Ishikawa (cell line): ENCODE data around the gene SSTR5.

Experiments used
- CEBPB ChIP-seq: IDR thresholded peaks from 2 replicates; pipeline ENCODE4 v1.6.1; 2012
- CREB1 ChIP-seq: IDR thresholded peaks from 2 replicates; pipeline ENCODE4 v1.6.1; 2012; ENCODE audit warnings: low read depth
- EGR1 ChIP-seq: IDR thresholded peaks from 2 replicates; pipeline ENCODE4 v1.6.1; 2012
- EP300 ChIP-seq: IDR thresholded peaks from 2 replicates; pipeline ENCODE4 v1.6.1; 2012; ENCODE audit warnings: borderline replicate concordance
- FOXM1 ChIP-seq: IDR thresholded peaks from 2 replicates; pipeline ENCODE4 v1.6.1; 2012; ENCODE audit warnings: low read depth, borderline replicate concordance
- MAX ChIP-seq: IDR thresholded peaks from 2 replicates; pipeline ENCODE4 v1.6.1; 2012
- NFIC ChIP-seq: IDR thresholded peaks from 2 replicates; pipeline ENCODE4 v1.6.1; 2012
- RAD21 ChIP-seq: IDR thresholded peaks from 2 replicates; pipeline ENCODE4 v1.6.1; 2012; ENCODE audit warnings: low read depth
- REST ChIP-seq: IDR thresholded peaks from 2 replicates; pipeline ENCODE4 v1.6.1; 2012; ENCODE audit warnings: low read depth, mild to moderate bottlenecking
- TAF1 ChIP-seq: IDR thresholded peaks from 2 replicates; pipeline ENCODE4 v1.6.1; 2012; ENCODE audit warnings: low read depth, mild to moderate bottlenecking
- TCF12 ChIP-seq: IDR thresholded peaks from 2 replicates; pipeline ENCODE4 v1.6.1; 2012; ENCODE audit warnings: low read depth
- TEAD4 ChIP-seq: IDR thresholded peaks from 2 replicates; pipeline ENCODE4 v1.6.1; 2012
- USF1 ChIP-seq: IDR thresholded peaks from 2 replicates; pipeline ENCODE4 v1.6.1; 2012
- YY1 ChIP-seq: IDR thresholded peaks from 2 replicates; pipeline ENCODE4 v1.6.1; 2012; ENCODE audit warnings: low read depth
- ZBTB7A ChIP-seq: IDR thresholded peaks from 2 replicates; pipeline ENCODE4 v1.6.1; 2012; ENCODE audit warnings: low read depth

The SSTR5 gene

GRCh38 chr16:1121601-1122397 lies 49.3 kb downstream of the SSTR5 start:
- TF ChIP-seq CREB1 (no peak), FOXM1 (no peak)

GRCh38 chr16:1122398-1122765 lies 49.8 kb downstream of the SSTR5 start:
- no peak for TF ChIP-seq ZBTB7A
- TF ChIP-seq YY1, result no peak
- no peak for TF ChIP-seq EP300
- no peak for TF ChIP-seq TEAD4
- TF ChIP-seq MAX, result no peak
- TF ChIP-seq RAD21, result no peak
- TF ChIP-seq TAF1, result no peak
- TF ChIP-seq FOXM1, result no peak
- no peak for TF ChIP-seq REST
- no peak for TF ChIP-seq EGR1
- no peak for TF ChIP-seq CEBPB

GRCh38 chr16:1123525-1124230 lies 51.1 kb downstream of the SSTR5 start:
- no peak for TF ChIP-seq CEBPB
- no peak for TF ChIP-seq CREB1
- no peak for TF ChIP-seq FOXM1
- TF ChIP-seq EGR1, result no peak
- TF ChIP-seq TEAD4, result no peak
- TF ChIP-seq REST, result no peak
- TF ChIP-seq ZBTB7A, result no peak
- no peak for TF ChIP-seq USF1
- no peak for TF ChIP-seq RAD21
- TF ChIP-seq MAX, result no peak
- TF ChIP-seq YY1, result no peak
- TF ChIP-seq TCF12, result no peak
- TF ChIP-seq TAF1, result no peak
- no peak for TF ChIP-seq EP300
- TF ChIP-seq NFIC, result no peak

GRCh38 chr16:1124291-1124690 lies 51.7 kb downstream of the SSTR5 start:
- TF ChIP-seq EP300 (no peak), YY1 (no peak), TAF1 (no peak), MAX (no peak), FOXM1 (no peak), NFIC (no peak), CEBPB (no peak), USF1 (no peak), TEAD4 (no peak)

GRCh38 chr16:1124795-1125194 lies 52.2 kb downstream of the SSTR5 start:
- TF ChIP-seq USF1, result no peak
- TF ChIP-seq RAD21, result no peak
- no peak for TF ChIP-seq TEAD4
- no peak for TF ChIP-seq CEBPB
- no peak for TF ChIP-seq TCF12
- no peak for TF ChIP-seq FOXM1
- TF ChIP-seq CREB1, result no peak
- TF ChIP-seq EP300, result no peak
- no peak for TF ChIP-seq ZBTB7A
- no peak for TF ChIP-seq REST
- no peak for TF ChIP-seq EGR1
- TF ChIP-seq YY1, result no peak
- no peak for TF ChIP-seq MAX
